GM12873 (cell line): ENCODE data around the gene LLGL2.

Experiments used
- CTCF ChIP-seq: IDR thresholded peaks from 2 replicates; pipeline ENCODE4 v1.5.1; 2012; ENCODE audit warnings: low read depth, mild to moderate bottlenecking, moderate library complexity, low read length, control low read depth; ENCODE audit not compliant: insufficient read depth; ENCODE audit errors: missing control alignments

The LLGL2 gene

GRCh38 chr17:75559958-75560533, 34.5 kb downstream of the LLGL2 start:
- no peak for TF ChIP-seq CTCF

GRCh38 chr17:75561927-75562603, 36.6 kb downstream of the LLGL2 start:
- no peak for TF ChIP-seq CTCF

GRCh38 chr17:75563063-75563758, 37.7 kb downstream of the LLGL2 start:
- no peak for TF ChIP-seq CTCF

GRCh38 chr17:75564195-75564594, 38.7 kb downstream of the LLGL2 start:
- no peak for TF ChIP-seq CTCF

- no peak for TF ChIP-seq CTCF
Measured at GRCh38 chr17:75565066-75565465, 39.6 kb downstream of the LLGL2 start.

GRCh38 chr17:75565618-75566017, 40.1 kb downstream of the LLGL2 start:
- no peak for TF ChIP-seq CTCF

GRCh38 chr17:75566416-75566815, 40.9 kb downstream of the LLGL2 start:
- TF ChIP-seq CTCF, result no peak
